H1 (cell line): ENCODE measurements around the gene FRMD4A. TPM values are rescaled to one million over a fixed set of nuclear protein-coding genes. Genes with fewer than 3 reads are reported as not detected.

Experiments used
- CTCF ChIA-PET: fragments of 300-600 bp; sonication (Branson Sonifier 250); formaldehyde crosslinking; loops from one replicate; lab custom pipeline; 2021; ENCODE audit not compliant: partially characterized antibody; lab: Charles Lee
- POLR2A ChIA-PET: fragments of 300-600 bp; sonication (Branson Sonifier 250); formaldehyde crosslinking; loops from one replicate; lab custom pipeline; 2021; ENCODE audit warnings: inconsistent platforms; ENCODE audit not compliant: partially characterized antibody; lab: Charles Lee
- DNase-seq, 2 experiments: peaks; one replicate each; pipeline versions ENCODE4 v3.0.0 to v3.0.0-alpha.2; 2010 to 2022; ENCODE audit warnings: low spot score in 2 of 2, low read depth in 1 of 2, mixed read lengths in 1 of 2
- FAIRE-seq: peaks from 2 replicates; lab custom pipeline; 2011; peaks lifted over from hg19 to GRCh38; lab: Jason Lieb, UNC
- H2AFZ ChIP-seq: 2 replicates; pipeline ENCODE4 v1.8.1; 2012; ENCODE audit warnings: low read length, inconsistent platforms
- H2AK5ac ChIP-seq: 2 replicates; pipeline ENCODE4 v1.6.1; 2013; ENCODE audit warnings: low read depth, low read length
- H2BK120ac ChIP-seq: replicated peaks from 2 replicates; pipeline ENCODE3; 2013; ENCODE audit warnings: low read depth, low read length, inconsistent platforms
- H2BK12ac ChIP-seq: 2 replicates; pipeline ENCODE4 v1.6.1; 2013; ENCODE audit warnings: low read depth, low read length
- H2BK15ac ChIP-seq: 2 replicates; pipeline ENCODE4 v1.6.1; 2013; ENCODE audit warnings: low read length
- H2BK20ac ChIP-seq: 2 replicates; pipeline ENCODE4 v1.6.1; 2013; ENCODE audit warnings: low read length
- H2BK5ac ChIP-seq: 2 replicates; pipeline ENCODE4 v1.6.1; 2013; ENCODE audit warnings: low read depth, low read length
- H3K14ac ChIP-seq: 2 replicates; pipeline ENCODE4 v1.6.1; 2013; ENCODE audit warnings: inconsistent platforms; ENCODE audit not compliant: insufficient read length
- H3K18ac ChIP-seq: 2 replicates; pipeline ENCODE4 v1.6.1; 2013; ENCODE audit warnings: low read length; ENCODE audit errors: extremely low read depth
- H3K23ac ChIP-seq: 2 replicates; pipeline ENCODE4 v1.6.1; 2013; ENCODE audit warnings: inconsistent platforms; ENCODE audit not compliant: insufficient read length
- H3K23me2 ChIP-seq: 2 replicates; pipeline ENCODE4 v1.6.1; 2013; ENCODE audit warnings: low read depth, low read length
- H3K27ac ChIP-seq: 2 replicates; pipeline ENCODE4 v1.6.1; 2011; ENCODE audit warnings: low read depth, low read length, inconsistent platforms
- H3K27me3 ChIP-seq, 4 experiments: replicated peaks in 1 of 4; 1 replicate in 1 of 4; 2 replicates in 3 of 4; pipeline versions ENCODE4 v1.6.1 to v1.8.1; 2011 to 2013; ENCODE audit warnings: low read length in 3 of 4, mild to moderate bottlenecking in 3 of 4, inconsistent platforms in 2 of 4, mixed read lengths in 2 of 4, moderate library complexity in 1 of 4; ENCODE audit not compliant: control insufficient read depth in 3 of 4, insufficient read depth in 3 of 4; ENCODE audit errors: extremely low read depth in 1 of 4
- H3K36me3 ChIP-seq, 4 experiments: 2 replicates each; pipeline versions ENCODE4 v1.6.1 to v1.8.1; 2011 to 2013; ENCODE audit warnings: mild to moderate bottlenecking in 4 of 4, low read length in 3 of 4, moderate library complexity in 2 of 4, control low read depth in 1 of 4, inconsistent platforms in 1 of 4; ENCODE audit not compliant: insufficient read depth in 4 of 4, control insufficient read depth in 2 of 4
- H3K4ac ChIP-seq: replicated peaks from 2 replicates; pipeline ENCODE3; 2013; ENCODE audit warnings: low read length, low read depth, mixed read lengths, inconsistent platforms; ENCODE audit not compliant: insufficient read length
- H3K4me1 ChIP-seq, 4 experiments: replicated peaks in 1 of 4; 1 replicate in 1 of 4; 2 replicates in 3 of 4; pipeline versions ENCODE4 v1.6.1 to v1.8.1; 2011 to 2013; ENCODE audit warnings: low read length in 3 of 4, inconsistent platforms in 2 of 4, mixed read lengths in 1 of 4; ENCODE audit not compliant: insufficient read depth in 4 of 4, control insufficient read depth in 3 of 4
- H3K4me2 ChIP-seq, 2 experiments: 2 replicates each; pipeline versions ENCODE4 v1.6.1 to v1.8.1; 2011 to 2013; ENCODE audit warnings: low read depth in 2 of 2, low read length in 2 of 2, control low read depth in 1 of 2, inconsistent platforms in 1 of 2, mild to moderate bottlenecking in 1 of 2; ENCODE audit not compliant: insufficient read depth in 1 of 2
- H3K4me3 ChIP-seq, 4 experiments: fragments of 200-600, 300-600 bp in 1 of 4; sonication (generic), shearing (Covaris generic), sonication (Bioruptor Twin) in 1 of 4; 2 replicates each; pipeline versions ENCODE4 v1.5.1 to v1.8.1; 2011 to 2016; ENCODE audit warnings: low read length in 4 of 4, low read depth in 3 of 4, control low read depth in 2 of 4, inconsistent platforms in 2 of 4, mild to moderate bottlenecking in 2 of 4, mixed read lengths in 1 of 4, moderate library complexity in 1 of 4; ENCODE audit not compliant: insufficient read depth in 2 of 4; ENCODE audit errors: extremely low read depth in 1 of 4
- H3K56ac ChIP-seq: replicated peaks from 2 replicates; pipeline ENCODE3; 2013; ENCODE audit warnings: low read depth, mild to moderate bottlenecking, mixed read lengths, low read length, inconsistent platforms; ENCODE audit not compliant: insufficient read length
- H3K79me1 ChIP-seq: 2 replicates; pipeline ENCODE4 v1.6.1; 2013; ENCODE audit warnings: low read depth, low read length, control low read depth
- H3K79me2 ChIP-seq, 2 experiments: 2 replicates each; pipeline versions ENCODE4 v1.6.1 to v1.8.1; 2012 to 2013; ENCODE audit warnings: low read length in 2 of 2, mild to moderate bottlenecking in 2 of 2, inconsistent platforms in 1 of 2; ENCODE audit not compliant: insufficient read depth in 2 of 2, control insufficient read depth in 1 of 2
- H3K9ac ChIP-seq, 4 experiments: replicated peaks in 1 of 4; 1 replicate in 1 of 4; 2 replicates in 3 of 4; pipeline versions ENCODE4 v1.6.1 to v1.8.1; 2011 to 2013; ENCODE audit warnings: low read depth in 3 of 4, low read length in 3 of 4, control low read depth in 2 of 4, mild to moderate bottlenecking in 2 of 4, moderate library complexity in 2 of 4, inconsistent platforms in 1 of 4; ENCODE audit errors: extremely low read depth in 1 of 4
- H3K9me3 ChIP-seq, 2 experiments: 2 replicates each; pipeline versions ENCODE4 v1.6.1 to v1.8.1; 2012 to 2013; ENCODE audit warnings: mild to moderate bottlenecking in 2 of 2, moderate library complexity in 2 of 2, control low read depth in 1 of 2, inconsistent platforms in 1 of 2, low read depth in 1 of 2, low read length in 1 of 2, mixed read lengths in 1 of 2; ENCODE audit not compliant: insufficient read depth in 2 of 2
- H4K20me1 ChIP-seq, 2 experiments: replicated peaks in 1 of 2; 2 replicates each; pipeline versions ENCODE3 to v1.8.1; 2011 to 2013; ENCODE audit warnings: inconsistent platforms in 2 of 2, low read length in 2 of 2, mild to moderate bottlenecking in 1 of 2; ENCODE audit not compliant: insufficient read depth in 2 of 2, control insufficient read depth in 1 of 2
- H4K5ac ChIP-seq: 2 replicates; pipeline ENCODE4 v1.6.1; 2013; ENCODE audit warnings: low read length, low read depth, mixed read lengths, inconsistent platforms; ENCODE audit not compliant: insufficient read length
- H4K8ac ChIP-seq: 2 replicates; pipeline ENCODE4 v1.8.0; 2013; ENCODE audit warnings: mild to moderate bottlenecking, moderate library complexity, low read length, inconsistent platforms; ENCODE audit not compliant: insufficient read depth; ENCODE audit errors: extremely low read depth
- H4K91ac ChIP-seq: replicated peaks from 2 replicates; pipeline ENCODE3; 2013; ENCODE audit warnings: low read length, mixed read lengths, inconsistent platforms; ENCODE audit not compliant: insufficient read length
- ATF2 ChIP-seq: IDR thresholded peaks from 2 replicates; pipeline ENCODE4 v1.6.1; 2012; ENCODE audit warnings: low read length, inconsistent platforms
- BACH1 ChIP-seq: IDR thresholded peaks from 2 replicates; pipeline ENCODE4 v1.6.1; 2012; ENCODE audit warnings: low read length, improper control_type of control experiment
- BCL11A ChIP-seq, 2 experiments: IDR thresholded peaks; one replicate each; pipeline ENCODE4 v1.6.1; 2011; ENCODE audit warnings: low read depth in 2 of 2, low read length in 2 of 2, mild to moderate bottlenecking in 2 of 2
- BRCA1 ChIP-seq: IDR thresholded peaks from 2 replicates; pipeline ENCODE4 v1.6.1; 2012; ENCODE audit warnings: low read depth, low read length, improper control_type of control experiment
- CEBPB ChIP-seq: IDR thresholded peaks from 2 replicates; pipeline ENCODE4 v1.6.1; 2012; ENCODE audit warnings: low read depth, low read length
- EGR1 ChIP-seq: IDR thresholded peaks from 2 replicates; pipeline ENCODE4 v1.6.1; 2011; ENCODE audit warnings: low read depth, low read length, borderline replicate concordance
- KDM5A ChIP-seq: fragments of 200-600 bp; IDR thresholded peaks from 2 replicates; pipeline ENCODE4 v1.7.1; 2012; ENCODE audit warnings: mild to moderate bottlenecking, low read length, inconsistent platforms, mixed read lengths
- NRF1 ChIP-seq: IDR thresholded peaks from 2 replicates; pipeline ENCODE4 v1.6.1; 2011; ENCODE audit warnings: mild to moderate bottlenecking, low read depth, low read length, improper control_type of control experiment
- TAF1 ChIP-seq: IDR thresholded peaks from 2 replicates; pipeline ENCODE4 v1.6.1; 2011; ENCODE audit warnings: mild to moderate bottlenecking, low read depth, low read length
- TCF12 ChIP-seq: IDR thresholded peaks from 2 replicates; pipeline ENCODE4 v1.6.1; 2011; ENCODE audit warnings: low read depth, mild to moderate bottlenecking, low read length
- WGBS, 2 experiments: shearing (Covaris generic) in 1 of 2; methylation state at CpG; one replicate each; pipeline versions ENCODE4 v1.1.6 to v1.1.7; 2013 to 2015; ENCODE audit warnings: low lambda C conversion rate in 2 of 2, mixed read lengths in 2 of 2, inconsistent platforms in 1 of 2, low coverage in 1 of 2, missing lambda C conversion rate in 1 of 2; ENCODE audit not compliant: insufficient replicate concordance in 2 of 2, insufficient coverage in 1 of 2, insufficient read length in 1 of 2; ENCODE audit errors: extremely low coverage in 1 of 2, missing lambda C conversion rate in 1 of 2; 5-methylcytosine and 5-hydroxymethylcytosine counted together
- polyA plus RNA-seq, 7 experiments: library from polyadenylated mRNA; depleted of rRNA in 3 of 7; stranded (reverse) in 5 of 7; unstranded in 2 of 7; fragments of >200 nt in 5 of 7; fragments of 200-250 nt in 2 of 7; gene quantifications; 1 replicate in 5 of 7; 2 replicates in 1 of 7; 4 replicates in 1 of 7; pipeline versions ENCODE4 v1.2.1 to v1.2.3, GENCODE V29; 2011 to 2013; ENCODE audit warnings: missing spikeins in 2 of 7, mixed read lengths in 2 of 7
- total RNA-seq: library from RNA; stranded (reverse); fragmentation: NEBNext Ultra II Directional; extraction: Animal tissue kit (Norgen Biotek cat#: 25700); gene quantifications from 2 replicates; pipeline ENCODE4 v1.2.1, GENCODE V29; 2021

Gene FRMD4A
- total and polyA plus RNA-seq, 2 of the 8 experiments (the other 6 are each of a cell fraction or from before 2014, with no cell fraction given), result 38.6 to 39.6 TPM

GRCh38 chr10:13844651-13845050 is 486.1 kb downstream of the FRMD4A start:
- Histone ChIP-seq H3K4me1 (peaks cover 4 to 8% (median 5%) of the 10 kb centered on the region in 4 experiments; a peak in 5 of 7 replicates), H3K9me3 (peaks cover 11 to 12% of the 10 kb centered on the region in 2 experiments), H3K36me3 (peaks cover 0 to 12% (median 0%) of the 10 kb centered on the region in 4 experiments; a peak in 2 of 8 replicates), H3K18ac (no peak overlapping the region), H3K4me3 (no peak overlapping the region), H4K91ac (no peak overlapping the region), H3K79me2 (no peaks in the 10 kb centered on the region), H3K56ac (no peak overlapping the region), H3K79me1 (0 out of 2 replicates have a peak, but pooled peaks cover 5% of the 10 kb centered on the region), H4K5ac (no peak overlapping the region), H2AK5ac (no peak overlapping the region), H2BK5ac (no peak overlapping the region), H2AFZ (no peak overlapping the region), H3K23me2 (peaks cover 1% of the 10 kb centered on the region; the same call in 1 of the 2 replicates), H2BK120ac (no peak overlapping the region), H4K8ac (no peak overlapping the region), H3K9ac (no peak overlapping the region), H3K27me3 (no peaks in the 10 kb centered on the region), H4K20me1 (no peaks in the 10 kb centered on the region), H3K14ac (no peak overlapping the region), H3K4me2 (no peak overlapping the region), H3K27ac (no peak overlapping the region), H2BK20ac (no peak overlapping the region), H2BK15ac (no peak overlapping the region), H3K4ac (no peak overlapping the region), H2BK12ac (no peak overlapping the region), H3K23ac (no peak overlapping the region)
- POLR2A ChIA-PET, result no interaction called here
- CTCF ChIA-PET, result no interaction called here
- TF ChIP-seq EGR1, result no peak
- no peak for TF ChIP-seq KDM5A
- no peak for TF ChIP-seq CEBPB
- TF ChIP-seq BACH1, result no peak
- TF ChIP-seq BRCA1, result no peak
- TF ChIP-seq BCL11A (IDR thresholded peaks at IDR 0.05; ENCODE audit: low read depth in 2 of 2, low read length in 2 of 2), result no peak
- no peak for TF ChIP-seq TCF12
- TF ChIP-seq TAF1, result no peak
- TF ChIP-seq NRF1, result no peak
- TF ChIP-seq ATF2, result no peak
- DNase-seq (no peak), FAIRE-seq (no peak)
- WGBS, 2 experiments, result 92% methylated on average over 7 of the region's 7 CpGs; no CpG with 5 or more reads in 1 of the 2 experiments
